Activated CD8-positive, alpha-beta memory T cell treated with anti-CD3 and anti-CD28 coated beads, Interleukin-2, amount 50 U/mL, for 24 hours (primary cell): ENCODE data around the gene PPP1R9A.

Experiments
- DNase-seq: peaks from one replicate; pipeline ENCODE4 v3.0.0-alpha.2; 2020; ENCODE audit errors: extremely low read depth

Gene PPP1R9A

DNA sequence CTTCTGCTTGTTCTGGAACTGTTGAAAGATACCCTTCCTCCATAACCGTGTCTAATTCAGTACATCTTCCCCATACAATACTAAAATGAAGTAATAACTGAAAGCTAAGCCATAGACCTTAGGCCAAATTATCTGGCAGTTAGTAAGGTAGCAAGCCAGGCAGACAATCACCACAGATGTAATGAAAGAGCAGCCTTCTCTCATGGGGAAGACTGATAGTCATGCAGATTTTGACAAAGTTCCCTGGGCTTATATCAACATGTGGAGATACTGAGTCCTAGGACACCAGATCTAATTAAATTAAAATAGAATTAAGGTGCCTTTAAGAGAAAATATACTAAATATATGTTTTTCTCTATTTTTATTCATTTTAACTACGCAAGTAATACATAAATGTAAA, 355.5 kb downstream of the PPP1R9A start:
- DNase-seq, result no peak

DNA sequence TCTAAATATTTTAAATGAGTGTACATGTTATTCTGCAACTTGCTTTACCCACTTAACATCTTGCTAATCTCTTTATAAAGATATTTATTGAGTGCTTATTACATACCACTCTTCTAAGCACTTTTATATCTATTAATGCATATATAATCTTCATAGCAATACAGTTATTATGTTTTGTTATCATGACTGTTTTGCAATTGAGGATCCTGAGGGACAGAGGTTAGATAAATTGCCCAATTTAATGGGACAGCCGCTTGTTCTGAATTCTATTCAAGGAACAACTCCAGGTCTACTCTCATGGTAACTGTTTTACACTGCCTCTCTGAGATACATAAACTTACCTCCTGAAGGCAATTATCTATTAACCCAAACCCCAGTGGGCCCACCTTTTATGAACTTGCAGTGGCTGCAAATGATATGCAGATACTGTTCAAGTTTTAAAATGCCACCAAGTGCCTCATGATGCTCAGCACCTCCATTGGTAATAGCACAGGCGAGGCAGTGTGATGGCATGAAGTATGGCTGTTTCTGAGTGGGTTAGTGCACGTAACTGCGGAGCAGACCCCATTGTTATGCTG, 356.5 kb downstream of the PPP1R9A start:
- DNase-seq, result no peak

DNA sequence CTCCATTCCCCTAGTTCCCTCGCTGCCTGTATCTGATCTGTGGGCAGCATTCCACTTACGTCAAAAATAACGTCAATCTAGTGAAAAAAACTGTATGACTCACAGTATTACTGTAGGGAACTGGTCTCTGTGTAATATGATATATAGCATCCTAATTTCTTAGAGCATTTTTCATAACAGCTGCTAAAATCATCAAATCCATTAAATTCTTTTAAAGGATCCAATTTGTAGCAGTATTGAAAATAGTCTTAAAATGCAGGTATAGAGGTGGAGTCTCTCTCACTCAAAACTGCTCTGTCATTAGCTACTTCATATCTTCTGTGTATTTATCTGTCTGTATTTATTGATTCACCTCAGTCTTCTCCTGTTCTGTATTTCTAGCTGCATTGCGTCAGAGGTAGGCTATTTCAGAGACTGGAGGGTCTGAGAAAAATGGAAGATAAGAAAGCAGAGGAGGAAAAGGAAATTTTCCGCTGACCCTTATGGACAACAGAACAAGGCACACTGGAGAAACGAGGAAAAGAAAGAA, 357.0 kb downstream of the PPP1R9A start:
- DNase-seq, result no peak

DNA sequence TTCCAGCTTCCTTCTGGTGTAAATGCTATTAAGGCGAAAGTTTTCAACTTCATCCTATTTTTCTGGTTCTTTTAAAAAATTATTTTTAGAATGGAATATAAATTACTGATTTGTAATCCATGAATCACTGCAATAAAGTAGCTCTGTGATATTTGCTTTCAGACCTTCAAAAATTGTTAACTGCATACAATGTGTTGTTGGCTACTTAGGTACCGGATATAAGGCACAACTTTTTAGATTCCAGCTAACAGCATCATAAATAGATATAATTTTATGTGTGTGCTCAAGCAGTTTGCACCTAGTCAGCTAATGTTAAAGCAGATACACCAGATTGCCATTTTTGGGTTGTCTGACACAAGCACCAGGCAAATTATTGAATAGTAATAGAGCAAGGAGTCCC, 358.2 kb downstream of the PPP1R9A start:
- no peak for DNase-seq

DNA sequence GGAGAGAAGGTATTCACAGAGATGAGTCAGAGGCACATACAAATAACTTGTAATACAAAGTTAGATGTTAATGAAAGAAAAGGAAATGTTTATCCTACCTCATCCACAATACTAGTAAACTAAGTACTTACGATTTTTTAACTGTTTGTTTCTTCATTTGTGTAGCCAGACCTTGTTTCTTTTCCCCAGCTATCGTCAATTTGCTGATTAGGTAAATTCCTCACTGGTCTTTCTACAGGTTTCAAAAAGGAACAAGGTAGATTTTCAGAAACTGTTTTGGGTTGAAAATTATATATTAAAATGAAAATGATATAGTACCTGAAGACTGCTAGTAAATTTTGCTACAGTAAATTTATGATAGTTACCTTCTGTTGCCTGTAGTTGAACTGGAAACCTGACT, 360.4 kb downstream of the PPP1R9A start:
- DNase-seq, result no peak

DNA sequence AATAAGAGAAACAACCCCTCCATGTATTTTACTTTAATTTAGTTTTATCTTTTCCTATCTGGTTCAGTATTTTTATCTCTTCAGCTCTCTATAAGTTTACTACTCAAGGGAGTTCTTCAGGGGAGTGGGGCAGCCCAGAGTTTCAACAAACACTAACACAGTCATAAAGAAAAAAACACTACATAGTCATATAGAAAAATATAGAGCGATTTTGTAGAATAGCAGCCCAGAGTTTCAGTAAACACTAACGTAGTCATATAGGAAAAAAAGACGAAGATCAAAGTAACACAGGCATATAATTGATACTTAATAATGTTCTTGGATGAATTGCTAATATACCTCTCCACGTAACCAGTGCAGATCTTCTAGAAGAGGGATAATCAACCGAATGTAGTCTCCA, 362.2 kb downstream of the PPP1R9A start:
- no peak for DNase-seq

DNA sequence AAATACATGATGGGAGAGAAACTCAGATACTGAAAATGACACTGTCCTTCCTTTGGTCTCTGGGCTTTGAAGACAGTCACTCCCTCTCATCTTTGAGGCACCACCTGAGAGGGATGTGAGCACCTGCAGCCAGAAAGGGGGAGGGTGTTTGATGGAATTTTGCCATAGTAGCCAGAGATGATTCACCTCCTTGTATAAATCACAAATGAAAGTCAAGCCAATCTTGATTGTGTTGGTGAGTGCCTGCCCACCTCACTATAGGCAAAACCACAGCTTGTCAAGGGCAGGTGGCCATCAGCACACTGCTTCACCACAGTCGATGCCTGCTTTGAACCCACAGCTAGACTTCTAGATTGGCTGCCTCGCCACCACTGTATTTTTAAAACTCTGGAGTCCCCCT, 368.7 kb downstream of the PPP1R9A start:
- no peak for DNase-seq

DNA sequence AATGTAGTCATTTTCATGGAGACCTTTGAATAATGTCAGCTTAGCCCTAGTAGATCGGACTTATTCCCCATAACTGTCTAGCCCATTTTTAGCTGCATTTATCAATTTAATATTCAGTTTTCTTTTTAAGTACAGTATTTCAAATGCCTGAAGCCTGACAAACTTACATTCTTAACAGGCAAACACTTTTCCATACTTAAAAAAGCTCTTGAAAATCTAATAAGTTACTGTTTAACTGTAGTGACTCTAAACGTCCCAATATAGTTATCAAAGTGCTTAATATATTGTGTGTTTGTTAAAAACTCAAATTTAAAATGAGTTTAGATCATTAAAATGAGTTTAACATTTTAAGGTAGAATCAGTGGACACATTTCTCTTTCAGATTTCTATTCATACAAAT, 372.0 kb downstream of the PPP1R9A start:
- DNase-seq, result no peak

DNA sequence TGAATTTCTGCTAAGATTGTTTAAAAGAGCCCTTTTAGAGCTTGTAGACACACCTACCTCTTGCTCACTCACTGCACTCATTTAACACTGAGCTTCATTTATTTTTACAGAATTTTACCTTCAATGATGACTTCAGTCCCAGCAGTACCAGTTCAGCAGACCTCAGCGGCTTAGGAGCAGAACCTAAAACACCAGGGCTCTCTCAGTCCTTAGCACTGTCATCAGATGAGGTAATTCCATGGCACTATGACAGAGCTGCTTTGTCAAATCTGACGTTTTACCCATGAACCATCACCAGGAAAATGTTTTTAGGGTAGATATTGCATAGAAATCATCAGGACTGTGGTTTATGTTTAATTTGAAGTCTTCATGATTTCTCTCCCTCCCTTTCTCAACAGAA, 378.7 kb downstream of the PPP1R9A start:
- DNase-seq, result no peak

DNA sequence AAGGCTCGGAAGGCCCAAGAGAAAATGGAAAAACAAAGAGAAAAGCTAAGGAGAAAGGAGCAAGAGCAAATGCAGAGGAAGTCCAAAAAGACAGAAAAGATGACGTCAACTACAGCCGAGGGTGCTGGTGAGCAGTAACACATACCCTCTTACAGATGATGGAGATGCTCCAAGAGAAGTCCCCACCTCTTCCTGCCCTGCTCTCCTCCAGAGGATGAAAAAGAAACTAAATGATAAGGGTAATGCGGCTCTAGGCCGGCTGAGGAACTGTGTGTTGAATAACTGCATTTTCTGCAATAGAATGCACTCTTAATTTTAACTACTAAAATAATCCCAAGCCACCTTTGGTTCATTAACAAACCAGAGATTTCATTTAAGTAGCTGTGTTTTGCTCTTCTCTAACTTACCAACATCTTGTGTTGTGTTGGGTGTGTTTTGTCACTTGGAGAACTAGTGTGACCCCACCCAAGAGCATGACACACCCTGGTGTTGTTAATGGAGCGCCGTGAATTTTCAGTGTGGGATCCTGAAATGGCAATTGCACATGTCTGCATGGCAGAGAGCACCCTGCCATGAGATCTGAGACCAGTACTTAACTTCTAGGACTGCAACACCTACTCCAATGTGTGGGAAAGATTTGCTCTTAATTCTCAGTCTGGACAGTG, 382.9 kb downstream of the PPP1R9A start:
- no peak for DNase-seq

DNA sequence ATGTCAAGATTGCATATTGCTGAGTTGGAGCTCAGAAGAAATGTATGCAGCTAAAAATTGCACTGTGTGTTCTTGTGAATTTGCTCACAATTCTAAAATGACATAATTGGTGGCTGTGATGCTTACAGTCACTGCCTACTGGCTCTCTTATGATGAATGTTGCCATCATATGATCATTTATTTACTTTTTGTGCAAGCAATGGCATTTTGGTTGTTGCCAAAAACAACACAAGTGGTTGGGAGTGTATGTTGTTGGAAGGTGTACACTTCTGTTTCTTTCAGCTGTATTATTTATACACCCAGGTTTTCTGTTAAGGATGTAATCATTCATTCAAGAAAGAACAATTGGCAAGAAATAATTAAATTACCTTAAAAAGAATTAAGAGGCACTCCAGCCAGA, 388.0 kb downstream of the PPP1R9A start:
- DNase-seq, result no peak

DNA sequence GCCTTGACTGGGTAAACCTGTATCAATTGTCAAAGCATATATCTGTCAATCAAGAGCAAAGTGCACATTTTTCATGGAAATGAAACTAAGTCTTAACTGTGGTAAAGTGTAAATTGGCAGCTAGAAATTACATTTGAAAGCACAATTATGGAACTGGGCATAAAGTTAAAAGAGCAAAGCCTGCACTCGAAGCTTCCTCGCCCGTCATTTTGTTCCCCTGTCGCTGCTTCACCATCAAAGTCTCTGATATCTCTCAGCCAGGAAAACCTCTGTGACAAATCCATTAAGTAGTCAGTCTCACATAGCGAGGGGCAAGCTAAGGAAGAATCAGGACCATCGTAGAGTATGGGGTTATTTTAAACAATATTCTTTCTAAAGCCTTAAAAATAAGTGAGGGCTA, 389.1 kb downstream of the PPP1R9A start:
- DNase-seq, result no peak

DNA sequence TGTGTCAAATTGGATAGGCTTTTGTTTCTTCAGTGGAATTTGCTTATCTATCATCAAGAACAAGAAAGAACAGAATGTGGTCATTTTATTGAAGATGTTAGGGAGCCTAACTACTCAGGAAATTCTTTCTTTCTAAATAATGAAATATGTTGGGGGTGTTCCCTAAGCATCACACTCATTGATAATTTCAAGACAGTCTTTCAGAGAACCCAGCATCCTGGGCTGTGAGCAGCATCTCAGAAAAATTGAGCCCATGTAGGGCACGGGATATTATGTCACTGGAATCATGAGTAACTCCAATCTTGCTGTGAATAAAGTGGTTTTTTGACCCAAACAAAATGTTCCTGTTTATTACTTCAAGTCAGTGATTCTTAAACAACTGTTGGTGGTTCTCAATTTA, 389.6 kb downstream of the PPP1R9A start:
- DNase-seq, result no peak

DNA sequence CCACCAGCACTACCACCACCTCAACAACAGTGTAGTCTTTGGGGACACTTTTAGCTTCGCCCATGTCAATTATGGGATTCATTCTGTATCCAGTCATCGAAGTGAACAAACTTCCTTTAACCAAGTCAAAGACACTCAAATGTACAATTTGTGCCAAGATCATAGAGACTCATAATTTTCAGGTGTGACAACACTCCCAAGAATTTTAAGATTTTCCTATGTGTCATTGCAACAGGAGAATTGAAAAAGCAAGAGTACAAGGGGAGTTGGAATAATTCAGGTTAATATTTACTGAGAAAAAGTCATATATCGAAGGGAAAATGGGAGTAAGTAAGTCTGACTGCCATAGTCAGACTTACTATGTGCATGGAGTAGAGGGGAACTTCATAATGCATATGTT, 390.7 kb downstream of the PPP1R9A start:
- DNase-seq, result no peak

DNA sequence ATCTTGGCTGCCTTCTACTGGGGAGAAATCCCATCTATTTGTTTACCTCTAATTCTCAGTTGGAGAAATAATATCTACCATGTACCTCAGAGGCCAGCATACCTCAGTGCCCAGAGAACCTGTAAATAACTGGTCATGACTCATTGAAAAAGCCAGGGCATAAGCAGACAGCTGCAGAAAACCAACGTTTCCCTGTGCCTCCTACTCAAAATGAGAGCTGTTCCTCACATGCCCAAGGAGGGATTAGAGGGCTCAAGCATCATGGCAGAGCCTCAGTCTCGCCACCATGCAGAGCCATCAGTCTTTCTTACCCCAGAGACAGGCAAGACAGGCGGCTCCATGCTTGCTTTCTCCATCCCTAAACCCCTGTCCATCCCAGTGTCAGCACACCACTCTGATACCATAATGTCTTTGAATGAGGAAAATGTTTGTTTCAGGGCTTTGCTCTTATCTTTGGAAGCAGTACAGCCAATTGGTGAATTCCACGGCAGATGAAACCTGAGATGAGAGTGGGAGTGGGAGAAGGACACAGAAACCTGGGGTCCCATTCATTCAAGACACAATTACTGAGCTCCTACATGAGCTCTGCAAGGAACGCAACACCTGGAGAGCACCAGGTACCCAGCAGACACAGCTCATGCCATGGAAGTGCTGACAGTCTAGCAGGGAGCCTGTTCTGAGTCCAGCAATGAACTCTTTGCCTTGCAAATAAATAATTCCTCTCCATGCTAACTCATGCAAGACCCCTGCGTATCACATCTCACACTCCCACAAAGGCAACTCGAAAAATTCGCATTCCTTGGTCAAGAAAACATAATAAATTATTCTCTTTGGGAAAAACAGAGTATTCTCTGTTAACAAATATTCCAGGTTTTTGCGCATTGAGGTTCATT, 395.9 kb downstream of the PPP1R9A start:
- DNase-seq, result no peak

DNA sequence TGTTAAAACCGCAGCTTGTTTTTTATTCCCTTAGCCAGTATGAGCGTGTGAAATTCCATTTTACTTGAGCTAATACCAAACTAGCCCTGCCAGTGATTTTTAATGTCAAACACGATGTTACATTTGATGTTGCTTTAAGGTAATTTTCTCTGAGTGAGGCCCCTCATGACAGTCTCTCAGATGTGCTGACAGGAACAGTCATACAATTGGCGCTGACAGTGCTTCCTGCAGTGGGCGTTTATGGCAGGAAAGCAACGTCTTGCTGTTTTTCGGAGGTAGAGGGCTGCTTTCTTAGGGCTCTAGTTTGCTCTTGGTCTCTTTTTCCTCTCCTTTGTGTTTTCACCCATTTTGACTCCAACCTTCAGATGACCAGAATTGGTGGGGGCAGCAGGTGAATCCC, 397.6 kb downstream of the PPP1R9A start:
- no peak for DNase-seq

DNA sequence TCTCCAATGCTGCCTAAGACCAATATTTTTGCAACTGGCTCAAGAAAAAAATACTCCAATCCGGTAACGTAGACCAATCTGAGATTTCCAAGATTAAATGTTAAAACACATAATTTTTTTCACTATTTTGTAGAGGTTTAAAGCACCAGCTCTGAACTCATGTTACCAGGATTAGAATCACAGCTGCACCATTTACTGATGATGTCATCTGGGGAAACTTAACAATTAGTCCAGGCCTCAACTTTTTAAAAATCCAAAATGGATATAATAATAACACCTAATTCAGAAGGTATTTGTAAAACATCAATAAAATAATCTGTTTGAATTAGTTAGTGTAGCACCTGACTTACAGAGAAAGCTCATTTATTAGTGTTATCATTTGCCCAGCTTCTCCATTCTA, 402.6 kb downstream of the PPP1R9A start:
- DNase-seq, result no peak

DNA sequence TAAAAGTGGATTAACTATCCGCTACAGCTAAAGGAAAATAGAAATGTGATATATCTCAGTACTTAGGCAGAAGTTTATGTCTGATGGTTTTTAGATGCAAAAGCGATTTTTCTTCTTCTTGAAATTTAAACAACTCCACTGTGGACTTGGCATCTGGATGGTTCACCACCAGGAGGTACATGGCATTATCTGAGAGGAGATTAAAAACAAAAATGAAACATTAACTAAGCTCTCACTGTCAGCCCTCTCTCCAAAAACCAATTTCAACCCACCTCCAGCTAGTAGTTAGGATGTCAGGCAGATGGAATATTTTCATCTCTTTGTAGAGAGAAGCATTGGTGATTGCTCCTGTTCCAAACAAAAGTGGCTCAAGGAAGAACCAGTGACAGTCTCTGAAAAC, 404.0 kb downstream of the PPP1R9A start:
- DNase-seq, result no peak

DNA sequence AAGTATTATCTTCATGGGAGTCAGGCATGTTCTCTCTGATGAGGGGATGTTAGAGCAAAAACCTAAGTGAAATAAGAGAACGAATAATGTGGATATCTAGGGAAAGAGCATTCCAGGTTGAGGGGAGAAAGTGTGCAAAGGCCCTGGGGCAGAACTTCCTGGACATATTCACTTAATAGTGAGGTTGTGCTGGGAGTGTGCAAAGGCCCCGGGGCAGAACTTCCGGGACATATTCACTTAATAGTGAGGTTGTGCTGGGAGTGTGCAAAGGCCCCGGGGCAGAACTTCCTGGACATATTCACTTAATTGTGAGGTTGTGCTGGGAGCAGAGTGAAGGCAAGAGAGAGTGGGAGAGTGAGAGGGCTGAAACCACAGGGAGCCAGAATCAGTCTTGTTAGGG, 405.2 kb downstream of the PPP1R9A start:
- DNase-seq, result no peak

DNA sequence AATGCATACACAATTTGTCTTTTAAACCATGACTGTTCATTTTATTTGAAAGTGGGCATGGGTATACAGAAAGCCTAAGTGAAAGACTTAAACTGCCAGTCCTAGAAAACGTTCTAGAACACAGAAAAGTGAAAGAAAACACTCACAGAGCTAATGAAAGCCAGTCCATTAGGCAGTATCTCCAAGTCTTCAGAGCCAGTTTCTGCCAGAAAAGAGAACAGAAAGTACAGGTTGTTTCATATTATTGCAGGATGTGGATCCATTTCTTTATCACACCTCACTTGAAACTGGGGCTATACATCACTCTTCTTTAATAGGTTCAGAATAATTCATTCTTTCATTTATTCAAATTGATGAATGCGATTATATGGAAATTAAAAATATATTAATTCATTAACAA, 409.2 kb downstream of the PPP1R9A start:
- DNase-seq, result no peak

DNA sequence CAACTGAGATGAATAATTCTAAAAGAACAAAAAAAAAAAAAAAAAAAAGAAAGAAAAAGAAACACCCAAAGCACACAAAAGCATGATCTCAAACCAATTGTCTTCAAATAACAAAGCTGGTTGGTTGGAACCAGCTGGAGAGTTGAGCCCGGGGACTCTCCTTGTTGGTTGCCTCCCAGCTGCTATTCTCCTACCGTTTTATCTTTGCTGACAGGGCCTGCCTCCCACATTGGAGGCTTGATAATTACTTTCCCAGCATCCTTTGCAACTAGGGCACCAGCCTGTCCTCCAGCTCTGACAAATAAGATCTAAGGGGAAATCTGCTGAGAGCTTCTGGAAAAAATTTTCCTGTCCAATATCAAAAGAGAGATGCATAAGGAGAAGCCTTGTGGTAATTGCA, 410.2 kb downstream of the PPP1R9A start:
- no peak for DNase-seq

DNA sequence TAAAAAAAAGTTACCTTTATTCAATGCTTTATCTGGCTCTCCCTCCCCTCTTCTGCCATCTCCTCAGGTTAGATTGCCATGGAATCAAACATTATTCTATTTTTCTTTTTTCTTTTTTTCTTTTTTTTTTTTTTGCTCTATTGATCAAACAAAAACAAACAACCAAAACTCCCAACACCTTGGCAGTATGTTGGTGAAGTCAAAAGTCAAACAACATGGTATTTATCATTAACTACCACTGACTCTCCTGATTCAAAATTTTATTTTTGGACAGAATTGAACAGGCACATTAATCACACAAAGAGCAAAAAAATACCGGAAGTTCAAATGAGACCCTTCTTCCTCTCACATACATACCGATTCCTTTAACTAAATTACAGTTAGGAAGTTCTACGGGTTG, 410.6 kb downstream of the PPP1R9A start:
- no peak for DNase-seq
